Endothelial cell of umbilical vein (primary cell): ENCODE measurements around the gene SLC1A1. TPM values are rescaled to one million over a fixed set of nuclear protein-coding genes. Genes with fewer than 3 reads are reported as not detected.

Experiments used
- BruUV-seq: library from RNA; stranded (reverse); fragments of 400-500 nt; replicated peaks from 2 replicates; lab custom pipeline; 2021; lab: Mats Ljungman, UMichigan
- CTCF ChIA-PET: fragments of 300-600, 350-600 bp; sonication (Branson Sonifier 250); formaldehyde crosslinking; loops from one replicate; lab custom pipeline; 2021; ENCODE audit warnings: antibody characterized with exemption, inconsistent platforms; lab: Charles Lee
- POLR2A ChIA-PET: fragments of 300-600, 350-600 bp; sonication (Branson Sonifier 250); formaldehyde crosslinking; loops from one replicate; lab custom pipeline; 2021; ENCODE audit warnings: antibody characterized with exemption, inconsistent platforms; lab: Charles Lee
- DNase-seq: peaks from one replicate; pipeline ENCODE4 v3.0.0-alpha.2; 2011; ENCODE audit warnings: low read depth, low spot score
- FAIRE-seq: peaks from 2 replicates; lab custom pipeline; 2011; peaks lifted over from hg19 to GRCh38; lab: Jason Lieb, UNC
- H2AFZ ChIP-seq: 2 replicates; pipeline ENCODE4 v1.6.0; 2012; ENCODE audit warnings: low read depth, low read length, control low read depth, inconsistent platforms
- H3K27ac ChIP-seq: 2 replicates; pipeline ENCODE4 v1.5.1; 2011; ENCODE audit warnings: low read depth, mild to moderate bottlenecking, control low read depth, low read length, moderate library complexity; ENCODE audit not compliant: insufficient read depth
- H3K27me3 ChIP-seq, 2 experiments: 2 replicates each; pipeline versions ENCODE4 v1.6.0 to v1.6.1; 2011; ENCODE audit warnings: low read length in 2 of 2, mixed read lengths in 1 of 2; ENCODE audit not compliant: control insufficient read depth in 2 of 2, insufficient read depth in 2 of 2
- H3K36me3 ChIP-seq, 2 experiments: 2 replicates in 1 of 2; 3 replicates in 1 of 2; pipeline ENCODE4 v1.5.1; 2011; ENCODE audit warnings: low read length in 2 of 2, mild to moderate bottlenecking in 1 of 2, moderate library complexity in 1 of 2; ENCODE audit not compliant: control insufficient read depth in 2 of 2, insufficient read depth in 2 of 2; ENCODE audit errors: extremely low read depth in 1 of 2
- H3K4me1 ChIP-seq: 3 replicates; pipeline ENCODE4 v1.5.1; 2011; ENCODE audit warnings: mild to moderate bottlenecking, low read length; ENCODE audit not compliant: control insufficient read depth, insufficient read depth; ENCODE audit errors: extremely low read depth
- H3K4me2 ChIP-seq: 2 replicates; pipeline ENCODE4 v1.6.1; 2011; ENCODE audit warnings: low read length, control low read depth, mixed read lengths; ENCODE audit not compliant: insufficient read depth
- H3K4me3 ChIP-seq, 3 experiments: fragments of 200-600 bp in 1 of 3; sonication (generic), shearing (Covaris generic) in 1 of 3; replicated peaks in 1 of 3; 2 replicates each; pipeline ENCODE4 v1.5.1; 2011 to 2016; ENCODE audit warnings: control low read depth in 3 of 3, low read length in 3 of 3, mild to moderate bottlenecking in 2 of 3, inconsistent platforms in 1 of 3, low read depth in 1 of 3, moderate library complexity in 1 of 3; ENCODE audit not compliant: insufficient read depth in 1 of 3
- H3K79me2 ChIP-seq: 2 replicates; pipeline ENCODE4 v1.6.0; 2012; ENCODE audit warnings: low read length, inconsistent platforms; ENCODE audit not compliant: control insufficient read depth, insufficient read depth
- H3K9ac ChIP-seq: replicated peaks from 2 replicates; pipeline ENCODE3; 2011; ENCODE audit warnings: low read length, control low read depth; ENCODE audit not compliant: insufficient read depth; ENCODE audit errors: extremely low read depth
- H3K9me1 ChIP-seq: replicated peaks from 3 replicates; pipeline ENCODE4 v1.6.0; 2011; ENCODE audit warnings: mild to moderate bottlenecking, low read length; ENCODE audit not compliant: control insufficient read depth, insufficient read depth; ENCODE audit errors: extremely low read depth
- H3K9me3 ChIP-seq: replicated peaks from 2 replicates; pipeline ENCODE4 v1.5.1; 2012; ENCODE audit warnings: low read length, inconsistent platforms; ENCODE audit not compliant: control insufficient read depth, insufficient read depth
- H4K20me1 ChIP-seq: replicated peaks from 2 replicates; pipeline ENCODE3; 2011; ENCODE audit warnings: mild to moderate bottlenecking, low read length; ENCODE audit not compliant: control insufficient read depth, insufficient read depth; ENCODE audit errors: extremely low read depth
- CTCF ChIP-seq, 2 donors: IDR thresholded peaks; 1 replicate in 1 of 2; 2 replicates in 1 of 2; pipeline ENCODE4 v1.5.1; 2011; ENCODE audit warnings: low read length in 2 of 2, mild to moderate bottlenecking in 2 of 2, moderate library complexity in 2 of 2, control low read depth in 1 of 2, inconsistent platforms in 1 of 2, low read depth in 1 of 2; ENCODE audit not compliant: insufficient read depth in 1 of 2; ENCODE audit errors: extremely low read depth in 1 of 2
- EZH2 ChIP-seq: IDR thresholded peaks from 2 replicates; pipeline ENCODE4 v1.6.1; 2012; ENCODE audit warnings: borderline replicate concordance, low read depth, mild to moderate bottlenecking, moderate library complexity, low read length, inconsistent platforms; ENCODE audit not compliant: severe bottlenecking
- FOS ChIP-seq: IDR thresholded peaks from 2 replicates; pipeline ENCODE4 v1.6.1; 2011; ENCODE audit warnings: mild to moderate bottlenecking, low read length, moderate library complexity, borderline replicate concordance; ENCODE audit not compliant: insufficient read depth
- GATA2 ChIP-seq: IDR thresholded peaks from 2 replicates; pipeline ENCODE4 v1.7.0; 2011; ENCODE audit warnings: low read depth, mild to moderate bottlenecking, moderate library complexity, mixed read lengths, low read length; ENCODE audit not compliant: insufficient read length, insufficient read depth
- JUN ChIP-seq: IDR thresholded peaks from 2 replicates; pipeline ENCODE4 v1.6.1; 2011; ENCODE audit warnings: borderline replicate concordance, low read depth; ENCODE audit not compliant: insufficient read length, insufficient read depth
- MAX ChIP-seq: IDR thresholded peaks from 2 replicates; pipeline ENCODE4 v1.6.1; 2011; ENCODE audit not compliant: insufficient read depth, insufficient read length
- MYC ChIP-seq: IDR thresholded peaks from one replicate; pipeline ENCODE4 v1.6.1; 2011; ENCODE audit warnings: mild to moderate bottlenecking, low read depth, low read length
- POLR2A ChIP-seq: IDR thresholded peaks from 2 replicates; pipeline ENCODE4 v1.6.1; 2012; ENCODE audit warnings: low read depth, mild to moderate bottlenecking, control low read depth, low read length
- POLR2AphosphoS5 ChIP-seq: IDR thresholded peaks from 2 replicates; pipeline ENCODE4 v1.6.1; 2012; ENCODE audit warnings: low read depth, mild to moderate bottlenecking, control low read depth, low read length, moderate library complexity; ENCODE audit not compliant: insufficient read depth
- dilution Hi-C: fragments of 300-500 bp; cut with MboI; formaldehyde crosslinking; loops from one replicate; pipeline ENCODE4 v1.15.0; 2019; ENCODE audit warnings: low sequenced_read_pairs; ENCODE audit not compliant: extremely low pct_ligation_motif_present
- intact Hi-C: fragments of 100-400 bp; cut with micrococcal nuclease; formaldehyde crosslinking; loops from one replicate; pipeline ENCODE4 v1.10.0; 2022
- polyA plus RNA-seq, 4 experiments: library from polyadenylated mRNA; depleted of rRNA in 3 of 4; stranded (reverse) in 3 of 4; unstranded in 1 of 4; fragments of >200 nt; gene quantifications; 2 replicates each; pipeline versions ENCODE4 v1.2.1 to v1.2.3, GENCODE V29; 2011 to 2012; ENCODE audit warnings: missing spikeins in 1 of 4
- total RNA-seq: library from RNA; stranded (reverse); gene quantifications from 2 replicates; pipeline ENCODE4 v1.2.3, GENCODE V29; 2021

The SLC1A1 gene
- total and polyA plus RNA-seq, 2 donors (not counting 3 experiments of a cell fraction or from before 2014, with no cell fraction given), result 5.8 to 8.3 TPM

DNA sequence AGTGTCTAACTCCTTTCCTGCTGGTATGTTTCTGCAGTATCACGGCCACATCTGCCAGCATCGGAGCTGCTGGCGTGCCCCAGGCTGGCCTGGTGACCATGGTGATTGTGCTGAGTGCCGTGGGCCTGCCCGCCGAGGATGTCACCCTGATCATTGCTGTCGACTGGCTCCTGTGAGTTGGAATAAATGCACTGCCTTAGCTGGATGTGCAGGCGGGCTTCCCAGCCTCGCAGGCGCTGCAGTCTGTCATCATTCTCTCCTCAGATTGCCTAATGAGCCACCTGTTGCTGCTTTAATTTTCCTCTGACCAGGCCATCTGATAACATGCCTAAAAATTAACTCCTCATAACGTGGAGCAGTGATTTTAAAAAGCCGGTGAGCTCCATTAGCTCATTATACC lies 92.7 kb downstream of the SLC1A1 start:
- H3K9me1 ChIP-seq, result no peaks in the 10 kb centered on the region
- BruUV-seq, result no TSS peak
- H3K27me3 ChIP-seq, result no peaks in the 10 kb centered on the region
- H3K4me2 ChIP-seq, result no peak overlapping the region
- no peak overlapping the region for H3K4me3 ChIP-seq
- H3K9ac ChIP-seq, result no peak overlapping the region
- no peak overlapping the region for H2AFZ ChIP-seq
- FAIRE-seq (no peak), DNase-seq (no peak)
- TF ChIP-seq EZH2 (no peak), FOS (no peak), POLR2AphosphoS5 (no peak), GATA2 (no peak)
- no peaks in the 10 kb centered on the region for H3K4me1 ChIP-seq
- POLR2A ChIA-PET, result no interaction called here
- no peaks in the 10 kb centered on the region for H3K79me2 ChIP-seq
- H4K20me1 ChIP-seq, result no peaks in the 10 kb centered on the region
- dilution Hi-C loops, result no loop called here
- H3K36me3 ChIP-seq, result peaks cover 0 to 5% of the 10 kb centered on the region in 2 experiments
- H3K9me3 ChIP-seq, result no peaks in the 10 kb centered on the region
- H3K27ac ChIP-seq, result no peak overlapping the region
- intact Hi-C loops, result no loop called here
- CTCF ChIA-PET, result interaction anchor here (0.9 kb wide), 1 partner anchor 97 kb away, joined by 3 read pairs; the partner anchor contains the start of gene CDC37L1

- POLR2A ChIA-PET, result no interaction called here
- Histone ChIP-seq H3K36me3 (peaks cover 0 to 5% of the 10 kb centered on the region in 2 experiments), H3K27ac (no peak overlapping the region), H3K4me1 (no peaks in the 10 kb centered on the region), H3K9me3 (no peaks in the 10 kb centered on the region), H3K27me3 (no peaks in the 10 kb centered on the region), H2AFZ (no peak overlapping the region), H3K9me1 (no peaks in the 10 kb centered on the region), H3K9ac (no peak overlapping the region), H3K4me3 (no peak overlapping the region), H4K20me1 (no peaks in the 10 kb centered on the region), H3K79me2 (no peaks in the 10 kb centered on the region), H3K4me2 (no peak overlapping the region)
- dilution Hi-C loops, result no loop called here
- TF ChIP-seq POLR2A, result no peak
- no peak for TF ChIP-seq CTCF (IDR thresholded peaks at IDR 0.05; ENCODE audit: extremely low read depth in 1 of 2, insufficient read depth in 1 of 2, low read depth in 1 of 2, low read length in 2 of 2)
- no peak for TF ChIP-seq GATA2
- TF ChIP-seq EZH2, result no peak
- TF ChIP-seq MYC, result no peak
- TF ChIP-seq POLR2AphosphoS5, result no peak
- no peak for TF ChIP-seq JUN
- TF ChIP-seq FOS, result no peak
- no peak for TF ChIP-seq MAX
- CTCF ChIA-PET, result no interaction called here
- FAIRE-seq (no peak), DNase-seq (no peak)
- no TSS peak for BruUV-seq
- intact Hi-C loops, result no loop called here
These were observed 94.4 kb downstream of the SLC1A1 start for GRCh38 chr9:4584636-4585035.
